Uterus (tissue), 4 donors: ENCODE results near the gene ALDH1A1. TPM values are rescaled to one million over a fixed set of nuclear protein-coding genes. Genes with fewer than 3 reads are reported as not detected.

Experiments used
- DNase-seq, 2 donors: peaks; one replicate each; pipeline ENCODE4 v3.0.0-alpha.2; 2019 to 2020
- H3K27ac ChIP-seq, 2 donors: fragments of 200-600 bp; sonication (generic); 1 replicate in 1 of 2; 2 replicates in 1 of 2; pipeline ENCODE4 v1.5.1; 2016 to 2018
- H3K27me3 ChIP-seq, 2 donors: fragments of 200-600 bp; sonication (generic); one replicate each; pipeline ENCODE4 v1.5.1; 2018 to 2019; ENCODE audit warnings: control low read depth in 1 of 2
- H3K36me3 ChIP-seq, 2 donors: fragments of 200-600 bp; sonication (generic); one replicate each; pipeline ENCODE4 v1.5.1; 2019; ENCODE audit warnings: control low read depth in 1 of 2
- H3K4me1 ChIP-seq, 2 donors: fragments of 200-600 bp; sonication (generic); one replicate each; pipeline ENCODE4 v1.5.1; 2018 to 2019; ENCODE audit warnings: control low read depth in 1 of 2
- H3K4me3 ChIP-seq, 2 donors: fragments of 200-600 bp; sonication (generic); 1 replicate in 1 of 2; 2 replicates in 1 of 2; pipeline ENCODE4 v1.5.1; 2018 to 2019; ENCODE audit warnings: mild to moderate bottlenecking in 1 of 2
- H3K9me3 ChIP-seq, 2 donors: fragments of 200-600 bp; sonication (generic); one replicate each; pipeline ENCODE4 v1.5.1; 2019; ENCODE audit warnings: control low read depth in 1 of 2
- CTCF ChIP-seq, 4 experiments: fragments of 200-600 bp in 2 of 4; fragments of 450-650 bp in 2 of 4; sonication (generic) in 2 of 4; IDR thresholded peaks; one replicate each; pipeline ENCODE4 v1.5.1; 2016 to 2019; ENCODE audit warnings: antibody characterized with exemption in 4 of 4, mild to moderate bottlenecking in 2 of 4, moderate library complexity in 1 of 4
- POLR2A ChIP-seq, 2 donors: fragments of 450-650 bp; IDR thresholded peaks; one replicate each; pipeline ENCODE4 v1.6.1; 2016; ENCODE audit warnings: antibody characterized with exemption in 2 of 2, mild to moderate bottlenecking in 1 of 2, moderate library complexity in 1 of 2
- intact Hi-C: fragments of 100-400 bp; cut with DNase I; formaldehyde crosslinking; loops from one replicate; pipeline ENCODE4 v1.15.1; 2023; ENCODE audit warnings: low total_unique reads
- total RNA-seq, 4 donors: library from RNA; depleted of rRNA in 3 of 4; stranded (reverse); fragments of >200 nt in 3 of 4; gene quantifications; one replicate each; pipeline versions ENCODE4 v1.1.0 to v1.2.4, GENCODE V29; 2014 to 2023
- donor health status: DM: yes; HTN: yes; CAD: no.

Gene ALDH1A1
- total RNA-seq, 4 donors from 2014 or later: 87.9 to 287 (median 166) TPM

- no peaks in the 10 kb centered on the region for H3K9me3 ChIP-seq
- H3K4me1 ChIP-seq: no peaks in the 10 kb centered on the region
- H3K36me3 ChIP-seq: no peaks in the 10 kb centered on the region
- peak; percentile 36 to 77 for DNase-seq
- no peak overlapping the region for H3K4me3 ChIP-seq
- TF ChIP-seq POLR2A (IDR thresholded peaks at IDR 0.05) (no peak), CTCF (IDR thresholded peaks at IDR 0.05) (no peak)
- H3K27ac ChIP-seq: peak overlapping the region in 1 of 2 donors; percentile 12
- no peaks in the 10 kb centered on the region for H3K27me3 ChIP-seq
- intact Hi-C loops: no loop called here
Measured at GRCh38 chr9:72986522-72987116, 33.8 kb upstream of the ALDH1A1 start.

GRCh38 chr9:72985746-72986145 is 32.9 kb upstream of the ALDH1A1 start:
- Histone ChIP-seq H3K4me1 (no peaks in the 10 kb centered on the region), H3K27me3 (no peaks in the 10 kb centered on the region), H3K27ac (no peak overlapping the region), H3K36me3 (no peaks in the 10 kb centered on the region), H3K9me3 (no peaks in the 10 kb centered on the region), H3K4me3 (no peak overlapping the region)
- intact Hi-C loops: no loop called here
- TF ChIP-seq POLR2A (IDR thresholded peaks at IDR 0.05) (no peak), CTCF (IDR thresholded peaks at IDR 0.05) (no peak)
- DNase-seq: no peak

- H3K4me3 ChIP-seq: no peak overlapping the region
- intact Hi-C loops: no loop called here
- no peaks in the 10 kb centered on the region for H3K4me1 ChIP-seq
- peak overlapping the region in 1 of 2 donors; percentile 30 for H3K27ac ChIP-seq
- H3K36me3 ChIP-seq: no peaks in the 10 kb centered on the region
- no peak for DNase-seq
- no peaks in the 10 kb centered on the region for H3K27me3 ChIP-seq
- no peaks in the 10 kb centered on the region for H3K9me3 ChIP-seq
- TF ChIP-seq CTCF (IDR thresholded peaks at IDR 0.05): no peak
- no peak for TF ChIP-seq POLR2A (IDR thresholded peaks at IDR 0.05)
Measured at GRCh38 chr9:72984991-72985390, 32.1 kb upstream of the ALDH1A1 start.

GRCh38 chr9:72984226-72984947 is 31.5 kb upstream of the ALDH1A1 start:
- Histone ChIP-seq H3K27me3 (no peaks in the 10 kb centered on the region), H3K4me1 (no peaks in the 10 kb centered on the region), H3K9me3 (no peaks in the 10 kb centered on the region), H3K36me3 (no peaks in the 10 kb centered on the region), H3K27ac (peak overlapping the region in 1 of 2 donors; percentile 30), H3K4me3 (no peak overlapping the region)
- no peak for TF ChIP-seq CTCF (IDR thresholded peaks at IDR 0.05)
- TF ChIP-seq POLR2A (IDR thresholded peaks at IDR 0.05): no peak
- no peak for DNase-seq
- intact Hi-C loops: no loop called here

- no peak for DNase-seq
- intact Hi-C loops: no loop called here
- Histone ChIP-seq H3K4me1 (no peaks in the 10 kb centered on the region), H3K9me3 (no peaks in the 10 kb centered on the region), H3K36me3 (no peaks in the 10 kb centered on the region), H3K27me3 (no peaks in the 10 kb centered on the region), H3K27ac (peak overlapping the region in 1 of 2 donors; percentile 30), H3K4me3 (no peak overlapping the region)
- no peak for TF ChIP-seq CTCF (IDR thresholded peaks at IDR 0.05)
- no peak for TF ChIP-seq POLR2A (IDR thresholded peaks at IDR 0.05)
Measured at GRCh38 chr9:72983512-72984225, 30.8 kb upstream of the ALDH1A1 start.
